Progenitor cell of endocrine pancreas (in vitro differentiated cells): ENCODE data around the gene PER2. TPM values are rescaled to one million over a fixed set of nuclear protein-coding genes. Genes with fewer than 3 reads are reported as not detected.
A peak's percentile ranks its signal among the peaks of the same experiment; 100 is the strongest.

Experiments used
- DNase-seq: peaks from one replicate; pipeline ENCODE4 v3.0.0; 2021; ENCODE audit warnings: low spot score; ENCODE audit not compliant: unreplicated experiment
- H3K27ac Mint-ChIP-seq: 2 replicates; pipeline ENCODE4 v1.8.0; 2021; ENCODE audit warnings: mild to moderate bottlenecking, moderate library complexity, mixed read lengths
- H3K27me3 Mint-ChIP-seq: 2 replicates; pipeline ENCODE4 v1.8.0; 2021; ENCODE audit warnings: mixed read lengths
- H3K36me3 Mint-ChIP-seq: 2 replicates; pipeline ENCODE4 v1.8.0; 2022; ENCODE audit warnings: mixed read lengths; ENCODE audit not compliant: insufficient read depth
- H3K4me1 Mint-ChIP-seq: 2 replicates; pipeline ENCODE4 v1.8.0; 2021; ENCODE audit warnings: low read depth, mixed read lengths
- H3K4me3 Mint-ChIP-seq: 2 replicates; pipeline ENCODE4 v1.8.0; 2021; ENCODE audit warnings: low read depth, mild to moderate bottlenecking, moderate library complexity, mixed read lengths
- H3K9me3 Mint-ChIP-seq: 2 replicates; pipeline ENCODE4 v1.8.0; 2021; ENCODE audit warnings: low read depth, mixed read lengths
- CTCF ChIP-seq: fragments of 200-600 bp; sonication (generic); IDR thresholded peaks from one replicate; pipeline ENCODE4 v1.5.0; 2021; ENCODE audit warnings: antibody characterized with exemption, mild to moderate bottlenecking; ENCODE audit not compliant: unreplicated experiment
- total RNA-seq: library from RNA; stranded (reverse); gene quantifications from 2 replicates; pipeline ENCODE4 v1.2.1, GENCODE V29; 2021

The PER2 gene
- total RNA-seq, 1 donor from 2014 or later = 20.2 TPM

DNA sequence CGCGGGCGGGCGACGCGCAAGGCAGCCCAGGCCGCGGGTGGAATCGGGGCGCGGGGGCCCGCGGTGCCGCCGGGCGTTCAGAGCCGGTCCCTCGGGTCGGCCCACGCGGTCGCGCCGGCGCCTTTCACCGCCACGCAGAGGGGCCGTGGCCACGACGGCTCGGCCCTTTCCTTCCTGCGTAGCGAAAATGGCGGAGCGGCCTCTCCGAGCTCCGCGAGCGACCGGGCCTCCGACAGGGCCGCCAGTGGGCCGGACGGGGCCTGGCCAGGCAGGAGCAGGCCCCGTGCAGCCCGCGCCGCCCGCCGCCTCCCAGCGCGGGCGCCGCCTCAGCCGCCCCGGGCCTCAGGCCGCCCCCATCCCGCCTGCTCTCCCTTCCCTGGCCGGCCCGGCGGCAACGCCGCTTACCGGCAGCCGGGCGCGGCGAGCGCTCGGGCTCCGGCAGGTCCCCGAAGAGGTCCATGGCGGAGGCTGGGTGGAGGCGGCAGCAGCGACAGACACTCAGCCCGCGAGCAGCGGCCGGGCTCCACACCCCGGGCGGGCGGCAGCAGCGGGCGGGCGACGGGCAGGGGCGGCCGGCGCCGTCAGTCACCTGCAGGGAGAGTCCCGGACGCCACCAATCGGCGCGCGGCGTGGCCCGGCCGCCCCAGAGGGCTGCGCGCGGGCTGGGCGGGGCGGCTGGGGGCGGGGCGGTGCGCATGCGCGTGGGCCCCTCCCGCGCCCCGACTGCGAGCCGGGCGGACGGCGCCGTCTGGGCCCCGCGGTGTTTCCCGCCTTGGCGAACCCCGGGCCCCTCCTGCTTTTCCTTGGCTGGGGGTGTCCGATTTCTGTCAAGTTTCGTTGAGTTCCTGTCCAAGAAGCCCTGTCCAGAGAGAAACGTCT, 85.1 kb downstream of the PER2 start, which contains the start of gene ILKAP:
ILKAP (minus strand) TSS at position 602 of the 879 bp plus-strand sequence; CDS start at position 460, 142 bp downstream.
- no peak for TF ChIP-seq CTCF
- peak; percentile 83 for DNase-seq
- Mint-ChIP-seq H3K9me3 (peaks cover 8% of the 10 kb centered on the region), H3K36me3 (peaks cover 3% of the 10 kb centered on the region), H3K4me3 (peak within 1 kb of the TSS; percentile 83), H3K4me1 (peaks cover 22% of the 10 kb centered on the region), H3K27me3 (no peaks in the 10 kb centered on the region), H3K27ac (peak within 1 kb of the TSS; percentile 90)

GRCh38 chr2:238202326-238203093, 85.9 kb downstream of the PER2 start:
- H3K27ac Mint-ChIP-seq = peak overlapping the region; percentile 90
- no peaks in the 10 kb centered on the region for H3K27me3 Mint-ChIP-seq
- H3K4me3 Mint-ChIP-seq = peak overlapping the region; percentile 83
- no peak for DNase-seq
- peaks cover 22% of the 10 kb centered on the region for H3K4me1 Mint-ChIP-seq
- peaks cover 3% of the 10 kb centered on the region for H3K36me3 Mint-ChIP-seq
- H3K9me3 Mint-ChIP-seq = peaks cover 8% of the 10 kb centered on the region
- no peak for TF ChIP-seq CTCF

Other genes starting within 250 kb of the PER2 start
- gene SCLY, start 227.6 kb downstream of the PER2 start, total RNA-seq = 49.2 and 55.1 TPM in 2 replicates
- 0.31 and 0.40 TPM in 2 replicates for gene ESPNL, start 188.3 kb downstream of the PER2 start, total RNA-seq
- 0.07 and 0.13 TPM in 2 replicates for gene KLHL30, start 149.9 kb downstream of the PER2 start, total RNA-seq
- 0.91 and 1.3 TPM in 2 replicates for gene ERFE, start 129.6 kb downstream of the PER2 start, total RNA-seq
- 50.3 and 56.3 TPM in 2 replicates for gene ILKAP, start 84.9 kb downstream of the PER2 start, total RNA-seq
- gene HES6, start 48.6 kb downstream of the PER2 start, total RNA-seq = 64.2 and 64.7 TPM in 2 replicates
- gene TRAF3IP1, start 31.9 kb upstream of the PER2 start, total RNA-seq = 26.1 and 27.0 TPM in 2 replicates
- 42.3 and 46.8 TPM in 2 replicates for gene ASB1, start 138.3 kb upstream of the PER2 start, total RNA-seq